Erythroblast (primary cell): ENCODE results near the gene TMEM108.

ENCODE experiments used
- DNase-seq, 2 experiments: peaks; one replicate each; lab custom pipeline; 2025; lab: John Stamatoyannopoulos, UW
- GATA1 ChIP-seq: IDR thresholded peaks from 2 replicates; pipeline ENCODE4 v1.6.1; 2011; ENCODE audit warnings: low read depth, mild to moderate bottlenecking, control low read depth, low read length, moderate library complexity
- POLR2A ChIP-seq: IDR thresholded peaks from 2 replicates; pipeline ENCODE4 v1.6.1; 2011; ENCODE audit warnings: mild to moderate bottlenecking, low read length

TMEM108 gene

GRCh38 chr3:133301194-133301593 is 263.0 kb downstream of the TMEM108 start:
- no peak for DNase-seq
- no peak for TF ChIP-seq POLR2A
- TF ChIP-seq GATA1, result no peak

- no peak for TF ChIP-seq POLR2A
- TF ChIP-seq GATA1, result no peak
Observed at GRCh38 chr3:133301731-133302130, 263.5 kb downstream of the TMEM108 start.

GRCh38 chr3:133303430-133303829 is 265.2 kb downstream of the TMEM108 start:
- TF ChIP-seq POLR2A, result no peak
- TF ChIP-seq GATA1, result no peak
- no peak for DNase-seq

More at GRCh38 chr3:133301731-133302130, 263.5 kb downstream of the TMEM108 start:
- DNase-seq, result no peak

GRCh38 chr3:133317866-133318265 is 279.7 kb downstream of the TMEM108 start:
- DNase-seq, result no peak
- no peak for TF ChIP-seq POLR2A
- TF ChIP-seq GATA1, result no peak

- TF ChIP-seq POLR2A, result no peak
- no peak for TF ChIP-seq GATA1
Observed at GRCh38 chr3:133328373-133328772, 290.2 kb downstream of the TMEM108 start.

GRCh38 chr3:133329626-133330025 is 291.4 kb downstream of the TMEM108 start:
- DNase-seq, result no peak
- TF ChIP-seq POLR2A, result no peak
- TF ChIP-seq GATA1, result no peak

More at GRCh38 chr3:133328373-133328772, 290.2 kb downstream of the TMEM108 start:
- no peak for DNase-seq

GRCh38 chr3:133330065-133330464 is 291.9 kb downstream of the TMEM108 start:
- DNase-seq, result no peak
- no peak for TF ChIP-seq GATA1
- TF ChIP-seq POLR2A, result no peak

GRCh38 chr3:133330522-133330921 is 292.3 kb downstream of the TMEM108 start:
- no peak for DNase-seq
- TF ChIP-seq GATA1 (no peak), POLR2A (no peak)

GRCh38 chr3:133354721-133355120 is 316.5 kb downstream of the TMEM108 start:
- DNase-seq, result no peak
- TF ChIP-seq POLR2A (no peak), GATA1 (no peak)

- DNase-seq, result no peak
- TF ChIP-seq POLR2A (no peak), GATA1 (no peak)
Observed at GRCh38 chr3:133360476-133360875, 322.3 kb downstream of the TMEM108 start.

GRCh38 chr3:133361011-133361410 is 322.8 kb downstream of the TMEM108 start:
- TF ChIP-seq GATA1, result no peak
- no peak for TF ChIP-seq POLR2A
- DNase-seq, result no peak

GRCh38 chr3:133361435-133361834 is 323.2 kb downstream of the TMEM108 start:
- TF ChIP-seq POLR2A (no peak), GATA1 (no peak)
- DNase-seq, result no peak

GRCh38 chr3:133362539-133362938 is 324.3 kb downstream of the TMEM108 start:
- DNase-seq, result no peak
- TF ChIP-seq GATA1 (no peak), POLR2A (no peak)

- TF ChIP-seq POLR2A, result no peak
- TF ChIP-seq GATA1, result no peak
- no peak for DNase-seq
Observed at GRCh38 chr3:133364704-133365103, 326.5 kb downstream of the TMEM108 start.

GRCh38 chr3:133366921-133367320 is 328.7 kb downstream of the TMEM108 start:
- no peak for TF ChIP-seq GATA1
- TF ChIP-seq POLR2A, result no peak
- no peak for DNase-seq
